IMR-90 (cell line): Measurements from ENCODE around the gene PIN1. TPM values are rescaled to one million over a fixed set of nuclear protein-coding genes. Genes with fewer than 3 reads are reported as not detected.

Experiments used
- ATAC-seq: fragments of 200-7000 bp; cut with Tn5 transposase; 2 replicates; pipeline ENCODE4 v1.9.1; 2020; ENCODE audit warnings: low read depth, mild to moderate bottlenecking, moderate library complexity
- BruUV-seq: library from RNA; stranded (reverse); fragments of 400-500 nt; replicated peaks from 2 replicates; lab custom pipeline; 2021; lab: Mats Ljungman, UMichigan
- CTCF ChIA-PET: fragments of 300-600 bp; formaldehyde crosslinking; extraction: SDS; loops from one replicate; lab custom pipeline; 2021; ENCODE audit warnings: antibody characterized with exemption; lab: Yijun Ruan, JAX
- POLR2A ChIA-PET: fragments of 300-600 bp; sonication (Branson Sonifier 250); formaldehyde crosslinking; loops from one replicate; lab custom pipeline; 2022; ENCODE audit warnings: antibody characterized with exemption; ENCODE audit not compliant: unreplicated experiment; lab: Charles Lee
- DNase-seq: peaks from one replicate; pipeline ENCODE4 v3.0.0; 2013
- H2AFZ ChIP-seq: replicated peaks from 2 replicates; pipeline ENCODE3; 2013; ENCODE audit warnings: low read length, mild to moderate bottlenecking; ENCODE audit not compliant: poor library complexity
- H2AK5ac ChIP-seq: 2 replicates; pipeline ENCODE4 v1.6.1; 2013; ENCODE audit warnings: low read depth, low read length, inconsistent platforms
- H2AK9ac ChIP-seq: replicated peaks from 2 replicates; pipeline ENCODE3; 2013; ENCODE audit warnings: mild to moderate bottlenecking, low read depth, low read length, moderate library complexity; ENCODE audit not compliant: poor library complexity
- H2BK120ac ChIP-seq: 2 replicates; pipeline ENCODE4 v1.6.1; 2013; ENCODE audit warnings: low read depth, low read length, inconsistent platforms
- H2BK15ac ChIP-seq: 3 replicates; pipeline ENCODE4 v1.6.1; 2013; ENCODE audit warnings: low read depth, low read length, inconsistent platforms
- H2BK20ac ChIP-seq: 2 replicates; pipeline ENCODE4 v1.6.1; 2013; ENCODE audit warnings: low read depth, mild to moderate bottlenecking, inconsistent platforms, low read length, moderate library complexity
- H2BK5ac ChIP-seq: 2 replicates; pipeline ENCODE4 v1.6.1; 2013; ENCODE audit warnings: mild to moderate bottlenecking, low read depth, low read length, inconsistent platforms; ENCODE audit not compliant: poor library complexity, severe bottlenecking
- H3K14ac ChIP-seq: replicated peaks from 2 replicates; pipeline ENCODE4 v1.6.1; 2013; ENCODE audit warnings: low read depth, low read length, inconsistent platforms
- H3K18ac ChIP-seq: 2 replicates; pipeline ENCODE4 v1.6.1; 2013; ENCODE audit warnings: low read depth, low read length, control low read depth
- H3K23ac ChIP-seq: 2 replicates; pipeline ENCODE4 v1.6.1; 2013; ENCODE audit warnings: low read depth, low read length, inconsistent platforms
- H3K27ac ChIP-seq: 2 replicates; pipeline ENCODE4 v1.5.1; 2013; ENCODE audit warnings: mild to moderate bottlenecking, control low read depth, low read length; ENCODE audit not compliant: insufficient read depth
- H3K27me3 ChIP-seq: 2 replicates; pipeline ENCODE4 v1.6.1; 2013; ENCODE audit warnings: low read length; ENCODE audit not compliant: control insufficient read depth, insufficient read depth
- H3K36me3 ChIP-seq: 2 replicates; pipeline ENCODE4 v1.6.1; 2013; ENCODE audit warnings: low read length, mixed read lengths; ENCODE audit not compliant: control insufficient read depth, insufficient read depth
- H3K4ac ChIP-seq: 2 replicates; pipeline ENCODE4 v1.6.1; 2013; ENCODE audit warnings: low read depth, low read length, inconsistent platforms
- H3K4me1 ChIP-seq: 2 replicates; pipeline ENCODE4 v1.6.1; 2013; ENCODE audit warnings: low read length, mixed read lengths; ENCODE audit not compliant: control insufficient read depth, insufficient read depth
- H3K4me2 ChIP-seq: 2 replicates; pipeline ENCODE4 v1.6.1; 2013; ENCODE audit warnings: low read depth, mild to moderate bottlenecking, control low read depth, low read length, moderate library complexity
- H3K4me3 ChIP-seq: 2 replicates; pipeline ENCODE4 v1.5.1; 2013; ENCODE audit warnings: low read depth, mild to moderate bottlenecking, control low read depth, low read length, moderate library complexity; ENCODE audit not compliant: insufficient read depth
- H3K56ac ChIP-seq: 2 replicates; pipeline ENCODE4 v1.6.1; 2013; ENCODE audit warnings: low read length, inconsistent platforms; ENCODE audit not compliant: insufficient read depth; ENCODE audit errors: extremely low read depth
- H3K79me1 ChIP-seq, 2 experiments: 2 replicates each; pipeline ENCODE4 v1.6.1; 2013; ENCODE audit warnings: low read length in 2 of 2, inconsistent platforms in 1 of 2, low read depth in 1 of 2
- H3K9ac ChIP-seq: 2 replicates; pipeline ENCODE4 v1.6.1; 2013; ENCODE audit warnings: low read depth, low read length, control low read depth
- H3K9me1 ChIP-seq: 2 replicates; pipeline ENCODE4 v1.6.1; 2013; ENCODE audit warnings: low read length, inconsistent platforms; ENCODE audit not compliant: insufficient read depth
- H3K9me3 ChIP-seq: 2 replicates; pipeline ENCODE4 v1.6.1; 2013; ENCODE audit warnings: low read length; ENCODE audit not compliant: control insufficient read depth, insufficient read depth
- H4K20me1 ChIP-seq: 2 replicates; pipeline ENCODE4 v1.6.1; 2013; ENCODE audit warnings: low read length, inconsistent platforms; ENCODE audit not compliant: insufficient read depth
- H4K5ac ChIP-seq: 2 replicates; pipeline ENCODE4 v1.6.1; 2013; ENCODE audit warnings: mild to moderate bottlenecking, low read depth, low read length, control low read depth
- H4K8ac ChIP-seq, 2 experiments: 2 replicates each; pipeline ENCODE4 v1.6.1; 2013; ENCODE audit warnings: low read depth in 2 of 2, low read length in 2 of 2, control low read depth in 1 of 2, inconsistent platforms in 1 of 2
- H4K91ac ChIP-seq: 2 replicates; pipeline ENCODE4 v1.6.1; 2013; ENCODE audit warnings: low read depth, low read length, inconsistent platforms; ENCODE audit not compliant: insufficient read depth
- BHLHE40 ChIP-seq: fragments of 150-350 bp; IDR thresholded peaks from 2 replicates; pipeline ENCODE4 v1.6.1; 2016; ENCODE audit warnings: mild to moderate bottlenecking, low read depth, low read length
- CEBPB ChIP-seq: IDR thresholded peaks from 2 replicates; pipeline ENCODE4 v1.6.1; 2012; ENCODE audit warnings: low read depth, low read length, improper control_type of control experiment
- MAZ ChIP-seq: IDR thresholded peaks from 2 replicates; pipeline ENCODE4 v1.6.1; 2012; ENCODE audit warnings: low read depth, mild to moderate bottlenecking, low read length, improper control_type of control experiment, moderate library complexity, borderline replicate concordance
- RAD21 ChIP-seq: IDR thresholded peaks from 2 replicates; pipeline ENCODE4 v1.6.1; 2012; ENCODE audit warnings: low read length, improper control_type of control experiment
- RFX5 ChIP-seq: IDR thresholded peaks from 2 replicates; pipeline ENCODE4 v1.8.0; 2012; ENCODE audit warnings: low read depth, mild to moderate bottlenecking, low read length, moderate library complexity
- USF2 ChIP-seq: fragments of 150-350 bp; IDR thresholded peaks from 2 replicates; pipeline ENCODE4 v1.6.1; 2017; ENCODE audit warnings: mild to moderate bottlenecking, antibody characterized with exemption, low read length, low read depth
- WGBS, 2 experiments: methylation state at CpG; one replicate each; pipeline versions ENCODE4 v1.1.5 to v1.1.7; 2013; ENCODE audit warnings: missing lambda C conversion rate in 2 of 2; ENCODE audit not compliant: insufficient read length in 1 of 2; ENCODE audit errors: extremely low coverage in 2 of 2; 5-methylcytosine and 5-hydroxymethylcytosine counted together
- dilution Hi-C: fragments of 300-500 bp; cut with HindIII; formaldehyde crosslinking; loops from one replicate; pipeline ENCODE4 v1.14.3; 2018; ENCODE audit warnings: low sequenced_read_pairs; ENCODE audit not compliant: unreplicated experiment
- in situ Hi-C: fragments of 300-500 bp; cut with MboI; formaldehyde crosslinking; loops from 3 replicates; pipeline ENCODE4 v1.14.3; 2019; ENCODE audit warnings: low sequenced_read_pairs, inconsistent platforms, mixed read lengths
- intact Hi-C: fragments of 100-400 bp; cut with micrococcal nuclease; formaldehyde crosslinking; loops from 2 replicates; pipeline ENCODE4 v1.10.0; 2022
- polyA plus RNA-seq, 3 experiments: library from polyadenylated mRNA; depleted of rRNA; stranded (reverse); fragments of >200 nt; gene quantifications; 2 replicates each; pipeline ENCODE4 v1.2.3, GENCODE V29; 2012; ENCODE audit warnings: low replicate concordance in 1 of 3
- total RNA-seq: library from RNA; depleted of rRNA; stranded (reverse); fragments of >200 nt; gene quantifications from 2 replicates; pipeline ENCODE4 v1.2.3, GENCODE V29; 2012

PIN1 gene
- total and polyA plus RNA-seq, 2 of the 4 experiments (the other 2 are of a cell fraction) = 76.0 to 105 TPM

GRCh38 chr19:9828551-9829063 is 6.5 kb upstream of the PIN1 start:
- in situ Hi-C loops (no loop called here), dilution Hi-C loops (no loop called here), intact Hi-C loops (no loop called here)
- Histone ChIP-seq H3K4me3 (peak overlapping the region; percentile 74), H2AFZ (peak overlapping the region; percentile 52), H2AK5ac (peak overlapping the region; percentile 71), H3K23ac (peak overlapping the region; percentile 84), H2AK9ac (peak overlapping the region; percentile 91), H3K18ac (no peak overlapping the region), H3K27ac (peak overlapping the region; percentile 88), H3K79me1 (peaks cover 24 to 72% of the 10 kb centered on the region in 2 experiments), H4K91ac (no peak overlapping the region), H3K4me2 (peak overlapping the region; percentile 99), H3K14ac (peak overlapping the region; percentile 85), H2BK120ac (no peak overlapping the region), H3K27me3 (no peaks in the 10 kb centered on the region), H3K9me3 (no peaks in the 10 kb centered on the region), H3K36me3 (peaks cover 7% of the 10 kb centered on the region), H3K9me1 (0 out of 2 replicates have a peak, but pooled peaks cover 7% of the 10 kb centered on the region), H2BK20ac (no peak overlapping the region), H4K5ac (0 out of 2 replicates have a peak overlapping the region, but pooled peaks have one; percentile 6), H2BK5ac (no peak overlapping the region), H4K8ac (peak overlapping the region; percentile 2 to 92; a peak in 2 of 4 replicates), H2BK15ac (no peak overlapping the region), H4K20me1 (peaks cover 15% of the 10 kb centered on the region; the same call in 1 of the 2 replicates), H3K9ac (peak overlapping the region; percentile 93), H3K56ac (no peak overlapping the region), H3K4me1 (peaks cover 2% of the 10 kb centered on the region; the same call in 1 of the 2 replicates), H3K4ac (peak overlapping the region; percentile 89)
- WGBS, 2 experiments = 23% methylated on average over 4 of the region's 13 CpGs; no CpG with 5 or more reads in 1 of the 2 experiments
- POLR2A ChIA-PET = no interaction called here
- ATAC-seq (no peak), DNase-seq (no peak)
- BruUV-seq = TSS peak; percentile 57
- no peak for TF ChIP-seq MAZ
- TF ChIP-seq USF2 = no peak
- TF ChIP-seq BHLHE40 = no peak
- no peak for TF ChIP-seq RFX5
- no peak for TF ChIP-seq CEBPB
- no peak for TF ChIP-seq RAD21
- CTCF ChIA-PET = interaction anchor here (0.6 kb wide), 1 partner anchor 393 kb away, joined by 3 read pairs; the partner anchor contains the start of gene ZNF266
